ENCODE data around the gene EGFL8. TPM values are rescaled to one million over a fixed set of nuclear protein-coding genes. Genes with fewer than 3 reads are reported as not detected.

Gene EGFL8
- total RNA-seq, 6 experiments from 2014 or later, result 3.5 to 4.4 (median 3.7) TPM

DNA sequence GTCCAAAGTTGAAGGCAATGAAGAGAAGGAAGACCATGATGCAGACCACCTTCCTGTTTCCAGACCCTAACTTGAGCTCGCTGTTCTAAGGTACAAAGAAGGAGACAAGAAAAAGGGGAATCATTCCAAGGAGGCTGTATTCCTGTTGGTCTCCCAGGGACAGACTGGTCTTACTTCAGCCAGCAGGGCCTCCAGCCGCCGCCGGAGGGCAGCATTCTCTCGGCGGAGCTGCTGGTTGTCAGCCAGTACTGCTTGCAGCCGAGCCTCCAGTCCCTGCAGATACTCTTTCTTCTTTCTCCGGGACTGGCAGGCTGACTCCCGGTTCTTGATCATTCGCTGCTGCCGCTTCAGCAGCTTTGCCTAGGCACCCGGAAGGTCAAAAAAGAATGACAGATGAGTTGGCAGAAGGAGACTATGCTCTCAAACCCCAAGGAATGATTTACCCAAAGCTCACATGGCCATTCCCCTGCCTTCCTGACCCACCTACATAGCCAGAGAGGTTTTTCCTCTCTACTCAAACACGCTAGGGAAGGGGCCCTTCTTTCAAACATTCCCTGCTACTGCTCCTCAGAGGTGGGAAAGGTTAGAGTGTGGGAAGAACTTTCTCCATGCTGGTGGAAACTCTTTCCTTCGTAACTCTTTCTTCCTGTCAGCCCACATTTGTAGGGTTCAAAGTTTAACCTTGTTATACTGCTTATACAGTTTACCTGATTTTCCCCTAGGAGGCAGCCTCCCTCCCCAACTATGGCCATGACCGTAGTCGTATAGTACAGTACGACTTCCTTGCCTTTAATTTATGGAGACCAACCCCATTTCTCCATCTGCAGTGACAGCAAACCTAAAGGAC, 45.4 kb upstream of the EGFL8 start:
- H3K27me3 Mint-ChIP-seq (ENCODE audit: insufficient read depth), result peaks cover 2% of the 10 kb centered on the region; the same call in 1 of the 2 replicates
- peak overlapping the region; percentile 59 for H3K27ac Mint-ChIP-seq
- H3K9me3 Mint-ChIP-seq, result no peaks in the 10 kb centered on the region
- peak; percentile 87 for DNase-seq
- H3K4me1 Mint-ChIP-seq (ENCODE audit: low read depth), result peaks cover 37% of the 10 kb centered on the region
- no peak overlapping the region for H3K4me3 Mint-ChIP-seq
- TF ChIP-seq, protein P1, sequence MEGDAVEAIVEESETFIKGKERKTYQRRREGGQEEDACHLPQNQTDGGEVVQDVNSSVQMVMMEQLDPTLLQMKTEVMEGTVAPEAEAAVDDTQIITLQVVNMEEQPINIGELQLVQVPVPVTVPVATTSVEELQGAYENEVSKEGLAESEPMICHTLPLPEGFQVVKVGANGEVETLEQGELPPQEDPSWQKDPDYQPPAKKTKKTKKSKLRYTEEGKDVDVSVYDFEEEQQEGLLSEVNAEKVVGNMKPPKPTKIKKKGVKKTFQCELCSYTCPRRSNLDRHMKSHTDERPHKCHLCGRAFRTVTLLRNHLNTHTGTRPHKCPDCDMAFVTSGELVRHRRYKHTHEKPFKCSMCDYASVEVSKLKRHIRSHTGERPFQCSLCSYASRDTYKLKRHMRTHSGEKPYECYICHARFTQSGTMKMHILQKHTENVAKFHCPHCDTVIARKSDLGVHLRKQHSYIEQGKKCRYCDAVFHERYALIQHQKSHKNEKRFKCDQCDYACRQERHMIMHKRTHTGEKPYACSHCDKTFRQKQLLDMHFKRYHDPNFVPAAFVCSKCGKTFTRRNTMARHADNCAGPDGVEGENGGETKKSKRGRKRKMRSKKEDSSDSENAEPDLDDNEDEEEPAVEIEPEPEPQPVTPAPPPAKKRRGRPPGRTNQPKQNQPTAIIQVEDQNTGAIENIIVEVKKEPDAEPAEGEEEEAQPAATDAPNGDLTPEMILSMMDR (IDR thresholded peaks at IDR 0.05), result peak; percentile 91
- peaks cover 11% of the 10 kb centered on the region for H3K36me3 Mint-ChIP-seq (ENCODE audit: low read depth)

DNA sequence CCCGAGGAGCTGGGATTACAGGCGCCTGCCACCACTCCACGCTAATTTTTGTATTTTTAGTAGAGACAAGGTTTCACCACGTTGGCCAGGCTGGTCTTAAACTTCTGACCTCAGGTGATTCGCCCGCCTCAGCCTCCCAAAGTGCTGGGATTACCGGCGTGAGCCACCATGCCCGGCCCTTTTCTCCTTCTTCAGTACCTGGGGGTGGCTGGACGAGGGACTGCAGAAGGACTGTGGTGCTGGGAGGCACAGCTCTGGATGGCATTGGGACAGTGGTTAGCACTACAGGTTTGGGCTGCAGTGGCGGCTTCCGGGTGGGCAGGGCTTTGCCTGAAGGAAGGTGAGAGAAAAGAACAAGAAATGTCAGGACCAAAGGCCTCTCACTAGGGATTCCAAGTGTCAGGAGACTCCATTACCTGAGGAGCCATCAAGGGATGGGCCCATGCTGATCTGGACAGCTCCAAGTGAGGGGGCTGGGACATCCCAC, 43.8 kb upstream of the EGFL8 start:
- H3K4me1 Mint-ChIP-seq (ENCODE audit: low read depth), result peaks cover 21% of the 10 kb centered on the region
- no peak overlapping the region for H3K4me3 Mint-ChIP-seq
- H3K9me3 Mint-ChIP-seq, result no peaks in the 10 kb centered on the region
- peaks cover 18% of the 10 kb centered on the region for H3K36me3 Mint-ChIP-seq (ENCODE audit: low read depth)
- H3K27ac Mint-ChIP-seq, result no peak overlapping the region
- no peak for DNase-seq
- peaks cover 2% of the 10 kb centered on the region for H3K27me3 Mint-ChIP-seq (ENCODE audit: insufficient read depth)
- TF ChIP-seq, protein P1 (IDR thresholded peaks at IDR 0.05), result no peak

DNA sequence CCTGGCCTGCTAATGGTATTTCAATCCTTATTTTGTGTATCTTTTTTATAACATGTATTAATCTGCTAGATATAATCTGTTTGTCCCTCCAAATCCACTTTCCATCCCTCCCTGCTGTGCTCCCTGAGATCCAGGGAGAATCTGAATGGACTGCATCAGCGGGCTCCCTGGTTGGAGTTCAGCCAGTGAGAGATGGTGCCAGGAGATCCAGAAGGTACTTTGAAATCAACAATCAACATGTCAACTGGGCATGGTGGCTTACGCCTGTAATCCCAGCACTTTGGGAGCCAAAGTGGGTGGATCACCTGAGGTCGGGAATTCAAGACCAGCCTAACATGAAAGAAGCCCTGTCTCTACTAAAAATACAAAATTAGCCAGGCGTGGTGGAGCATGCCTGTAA, 40.7 kb upstream of the EGFL8 start:
- Mint-ChIP-seq H3K27ac (no peak overlapping the region), H3K9me3 (no peaks in the 10 kb centered on the region), H3K36me3 (ENCODE audit: low read depth) (peaks cover 34% of the 10 kb centered on the region)

DNA sequence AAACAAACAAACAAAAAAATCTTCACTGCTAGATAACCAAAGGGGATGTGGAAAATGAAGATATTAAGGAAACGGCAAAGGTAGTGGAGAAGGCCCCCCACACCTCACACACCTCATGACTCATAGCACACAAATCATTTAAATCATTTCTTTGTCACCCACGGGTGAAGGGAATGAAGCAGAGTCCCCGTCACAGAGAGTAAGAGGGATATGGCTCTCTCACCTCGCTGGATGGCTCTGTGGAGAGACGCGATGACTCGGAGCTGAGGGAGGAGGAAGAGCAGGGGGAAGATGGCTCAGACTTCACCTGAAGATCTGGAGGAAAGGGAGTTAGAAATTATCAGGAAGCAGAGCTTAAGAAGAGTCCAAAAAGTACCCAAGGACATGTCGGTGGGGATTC, 37.5 kb upstream of the EGFL8 start:
- no peak for DNase-seq
- H3K36me3 Mint-ChIP-seq (ENCODE audit: low read depth), result peaks cover 26% of the 10 kb centered on the region

More for the DNA sequence above, 40.7 kb upstream of the EGFL8 start:
- Mint-ChIP-seq H3K27me3 (ENCODE audit: insufficient read depth) (no peaks in the 10 kb centered on the region; the same call in 1 of the 2 replicates), H3K4me3 (no peak overlapping the region), H3K4me1 (ENCODE audit: low read depth) (peaks cover 36% of the 10 kb centered on the region)
- no peak for DNase-seq
- TF ChIP-seq, protein P1 (IDR thresholded peaks at IDR 0.05), result no peak

DNA sequence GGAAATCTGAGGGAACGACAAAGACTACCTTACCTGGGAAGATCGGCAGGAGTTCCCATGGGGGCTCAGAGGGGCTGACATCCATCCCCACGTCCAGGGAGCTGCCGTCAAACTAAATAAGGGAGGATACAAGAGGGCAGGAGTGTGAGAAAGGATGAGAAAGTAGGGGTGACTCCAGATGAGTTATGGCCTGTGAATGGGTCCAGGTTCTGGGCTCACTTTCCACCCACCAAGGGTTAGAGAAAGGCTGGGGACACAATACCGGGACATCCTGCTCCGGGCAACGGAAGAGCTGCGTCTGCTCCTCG, 37.0 kb upstream of the EGFL8 start:
- no peaks in the 10 kb centered on the region for H3K9me3 Mint-ChIP-seq
- peaks cover 2% of the 10 kb centered on the region; the same call in 1 of the 2 replicates for H3K27me3 Mint-ChIP-seq (ENCODE audit: insufficient read depth)
- peak overlapping the region; percentile 100 for H3K4me3 Mint-ChIP-seq
- peaks cover 23% of the 10 kb centered on the region for H3K36me3 Mint-ChIP-seq (ENCODE audit: low read depth)
- TF ChIP-seq, protein P1 (IDR thresholded peaks at IDR 0.05), result no peak
- H3K27ac Mint-ChIP-seq, result peak overlapping the region; percentile 98
- no peak for DNase-seq
- H3K4me1 Mint-ChIP-seq (ENCODE audit: low read depth), result peaks cover 41% of the 10 kb centered on the region

More for the DNA sequence above, 37.5 kb upstream of the EGFL8 start:
- peaks cover 41% of the 10 kb centered on the region for H3K4me1 Mint-ChIP-seq (ENCODE audit: low read depth)
- peaks cover 2% of the 10 kb centered on the region; the same call in 1 of the 2 replicates for H3K27me3 Mint-ChIP-seq (ENCODE audit: insufficient read depth)
- peak overlapping the region; percentile 98 for H3K27ac Mint-ChIP-seq
- TF ChIP-seq, protein P1 (IDR thresholded peaks at IDR 0.05), result no peak
- H3K4me3 Mint-ChIP-seq, result peak overlapping the region; percentile 100
- no peaks in the 10 kb centered on the region for H3K9me3 Mint-ChIP-seq

Data from HFFc6 (cell line).